Activated CD8-positive, alpha-beta memory T cell treated with anti-CD3 and anti-CD28 coated beads, Interleukin-2, amount 10 ng/mL, durations not matched to agents 7 days and 5 days (primary cell): ENCODE measurements around the gene KRTAP19-2. TPM values are rescaled to one million over a fixed set of nuclear protein-coding genes. Genes with fewer than 3 reads are reported as not detected.
"Not testable (repeated sequence)": the region's sequence is repeated elsewhere in the genome, so short reads cannot be mapped to it uniquely, and the experiment has no call there.

Experiments
- ATAC-seq: fragments of 150-1000 bp; cut with Tn5 transposase; one replicate; pipeline ENCODE4 v1.10.0; 2021; ENCODE audit warnings: moderate library complexity
- CTCF ChIA-PET: fragments of 350-600 bp; sonication (Branson Sonifier 250); formaldehyde crosslinking; loops from one replicate; lab custom pipeline; 2021; ENCODE audit warnings: antibody characterized with exemption; lab: Charles Lee
- DNase-seq: peaks from one replicate; pipeline ENCODE4 v3.0.0-alpha.2; 2020
- H3K27ac Mint-ChIP-seq: one replicate; pipeline ENCODE4 v1.8.0; 2021; ENCODE audit warnings: mild to moderate bottlenecking, mixed read lengths
- H3K27me3 Mint-ChIP-seq: one replicate; pipeline ENCODE4 v1.8.0; 2021; ENCODE audit warnings: mixed read lengths
- H3K36me3 Mint-ChIP-seq: one replicate; pipeline ENCODE4 v1.8.0; 2021; ENCODE audit warnings: mild to moderate bottlenecking, mixed read lengths
- H3K4me1 Mint-ChIP-seq: one replicate; pipeline ENCODE4 v1.8.0; 2021; ENCODE audit warnings: mixed read lengths
- H3K4me3 Mint-ChIP-seq: one replicate; pipeline ENCODE4 v1.8.0; 2021; ENCODE audit warnings: mild to moderate bottlenecking, moderate library complexity, mixed read lengths
- H3K9me3 Mint-ChIP-seq: one replicate; pipeline ENCODE4 v1.8.0; 2022; ENCODE audit warnings: low read depth, mixed read lengths
- total RNA-seq, 2 experiments: library from RNA; stranded (reverse); gene quantifications; one replicate each; pipeline ENCODE4 v1.2.3, GENCODE V29; 2021

The KRTAP19-2 gene
- total RNA-seq: not detected

GRCh38 chr21:30487336-30487735, at the start of gene KRTAP19-2:
Gene KRTAP19-2 (minus strand): TSS chr21:30487436. CDS start chr21:30487348, 88 bp downstream.
- H3K27me3 Mint-ChIP-seq: no peaks in the 10 kb centered on the region
- CTCF ChIA-PET: no interaction called here

DNA sequence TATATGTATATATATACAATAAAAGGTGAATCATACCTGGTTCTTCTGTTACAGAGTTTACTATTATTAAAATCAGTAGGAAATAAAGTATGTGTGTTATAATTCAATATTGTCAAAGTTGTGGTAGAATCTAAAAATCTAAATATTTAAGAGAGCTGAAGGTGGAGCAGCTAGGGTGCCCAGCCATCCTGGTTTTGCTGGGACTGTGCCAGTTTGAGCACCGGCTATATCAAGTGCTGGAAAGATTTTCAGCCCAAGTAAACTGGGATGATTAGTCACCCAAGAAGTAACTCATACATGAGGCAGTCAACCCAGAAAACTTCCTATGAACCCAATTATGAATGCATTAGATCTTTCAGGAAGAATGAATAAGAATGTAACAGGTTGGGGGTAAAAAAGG, 31.6 kb upstream of the KRTAP19-2 start:
- Mint-ChIP-seq H3K27me3 (no peaks in the 10 kb centered on the region), H3K9me3 (no peaks in the 10 kb centered on the region), H3K4me3 (no peak overlapping the region), H3K27ac (no peak overlapping the region), H3K36me3 (no peaks in the 10 kb centered on the region), H3K4me1 (no peaks in the 10 kb centered on the region)
- DNase-seq: no peak
- CTCF ChIA-PET: no interaction called here
- ATAC-seq: no peak

More at GRCh38 chr21:30487336-30487735, at the start of gene KRTAP19-2:
- Mint-ChIP-seq H3K9me3 (peaks cover 7% of the 10 kb centered on the region), H3K4me3 (no peak within 1 kb of the TSS), H3K36me3 (no peaks in the 10 kb centered on the region), H3K27ac (no peak within 1 kb of the TSS), H3K4me1 (no peaks in the 10 kb centered on the region)
- ATAC-seq (no peak), DNase-seq (no peak)

DNA sequence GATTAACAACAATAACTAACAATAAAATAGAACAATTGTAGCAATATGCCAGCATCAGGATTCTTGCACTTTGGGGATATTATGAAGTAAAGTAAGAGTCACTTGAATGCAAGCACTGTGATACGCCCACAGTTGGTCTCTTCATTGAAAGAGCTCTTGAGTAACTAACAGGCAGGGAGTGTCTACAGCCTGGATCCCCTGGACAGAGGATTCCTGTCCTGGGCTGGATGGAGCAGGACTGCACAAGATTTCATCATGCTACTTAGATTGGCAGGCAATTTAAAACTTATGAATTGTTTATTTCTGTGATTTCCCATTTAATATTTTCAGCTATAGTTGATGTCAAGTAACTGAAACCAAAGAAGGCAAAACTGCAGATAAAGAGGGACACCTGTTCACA, 28.4 kb upstream of the KRTAP19-2 start:
- no peak overlapping the region for H3K4me3 Mint-ChIP-seq
- ATAC-seq (no peak), DNase-seq (no peak)
- no peaks in the 10 kb centered on the region for H3K36me3 Mint-ChIP-seq
- CTCF ChIA-PET: no interaction called here
- no peaks in the 10 kb centered on the region for H3K9me3 Mint-ChIP-seq
- H3K4me1 Mint-ChIP-seq: no peaks in the 10 kb centered on the region
- H3K27me3 Mint-ChIP-seq: no peaks in the 10 kb centered on the region
- no peak overlapping the region for H3K27ac Mint-ChIP-seq

- H3K27me3 Mint-ChIP-seq, H3K27ac Mint-ChIP-seq, H3K36me3 Mint-ChIP-seq, H3K4me1 Mint-ChIP-seq, H3K9me3 Mint-ChIP-seq, CTCF ChIA-PET, DNase-seq, H3K4me3 Mint-ChIP-seq, ATAC-seq: not testable (repeated sequence)
Observed at GRCh38 chr21:30505621-30506205, 18.5 kb upstream of the KRTAP19-2 start.

DNA sequence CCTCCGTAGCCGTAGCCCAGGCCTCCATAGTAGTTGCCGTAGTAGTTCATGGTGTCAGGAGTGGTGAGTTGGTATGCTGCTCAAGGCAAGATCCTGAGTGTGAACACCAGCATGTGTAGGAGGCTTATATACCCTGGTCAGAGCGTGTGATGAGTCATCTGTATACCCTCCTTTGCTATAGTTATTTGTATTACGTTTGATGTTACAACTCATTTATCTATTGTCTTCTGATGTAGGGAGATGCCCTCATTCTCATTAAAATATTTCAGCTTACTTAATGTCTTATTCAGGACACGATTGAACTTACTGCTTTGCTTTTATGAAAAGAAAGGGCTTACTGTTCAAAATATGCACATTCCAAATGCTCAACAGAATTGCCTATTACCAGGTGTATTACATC, 14.8 kb upstream of the KRTAP19-2 start, which contains the start of gene KRTAP19-5:
Gene KRTAP19-5, minus strand, starts transcription at position 101 of the 400 bp plus-strand sequence. Its CDS starts 51 bp downstream, at position 50.
- no peaks in the 10 kb centered on the region for H3K36me3 Mint-ChIP-seq
- H3K27me3 Mint-ChIP-seq: no peaks in the 10 kb centered on the region
- H3K4me1 Mint-ChIP-seq: no peaks in the 10 kb centered on the region
- CTCF ChIA-PET: no interaction called here
- H3K4me3 Mint-ChIP-seq: no peak within 1 kb of the TSS
- ATAC-seq (no peak), DNase-seq (no peak)
- H3K27ac Mint-ChIP-seq: no peak within 1 kb of the TSS
- H3K9me3 Mint-ChIP-seq: peaks cover 4% of the 10 kb centered on the region

- H3K4me3 Mint-ChIP-seq: no peak within 1 kb of the TSS
- no peaks in the 10 kb centered on the region for H3K4me1 Mint-ChIP-seq
- H3K27ac Mint-ChIP-seq: no peak within 1 kb of the TSS
- H3K9me3 Mint-ChIP-seq: peaks cover 7% of the 10 kb centered on the region
- DNase-seq (no peak), ATAC-seq (no peak)
- CTCF ChIA-PET: no interaction called here
- H3K27me3 Mint-ChIP-seq: no peaks in the 10 kb centered on the region
- no peaks in the 10 kb centered on the region for H3K36me3 Mint-ChIP-seq
Observed at GRCh38 chr21:30497065-30497464, 9.8 kb upstream of the KRTAP19-2 start, which contains the start of gene KRTAP19-4. Gene KRTAP19-4 (minus strand): TSS chr21:30497165. CDS start chr21:30497110, 55 bp downstream.

GRCh38 chr21:30491963-30492428, 4.8 kb upstream of the KRTAP19-2 start, which contains the start of gene KRTAP19-3:
Gene KRTAP19-3 (minus strand): TSS chr21:30492013. CDS start chr21:30491957, 56 bp downstream.
- CTCF ChIA-PET: no interaction called here

DNA sequence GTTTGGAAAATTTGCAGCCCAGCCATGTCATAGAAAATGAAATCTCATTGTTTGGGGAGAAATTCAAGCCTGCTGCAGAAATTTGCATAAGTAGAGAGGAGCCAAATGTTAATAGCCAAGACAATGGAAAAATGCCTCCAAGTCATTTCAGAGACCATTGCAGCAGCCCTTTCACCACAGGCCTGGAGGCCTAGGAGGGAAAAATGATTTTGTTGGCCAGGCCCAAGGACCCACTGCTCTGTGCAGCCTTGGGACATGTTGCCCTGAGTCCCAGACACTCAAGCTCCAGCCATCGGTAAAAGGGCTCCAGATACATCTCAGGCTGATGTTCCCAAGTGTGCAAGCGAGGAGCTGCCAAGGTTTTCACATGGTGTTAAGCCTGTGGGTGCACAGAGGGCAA, 1.1 kb downstream of the KRTAP19-2 start:
- CTCF ChIA-PET: no interaction called here
- Mint-ChIP-seq H3K4me1 (no peaks in the 10 kb centered on the region), H3K36me3 (no peaks in the 10 kb centered on the region), H3K27ac (no peak overlapping the region), H3K4me3 (no peak overlapping the region), H3K9me3 (peaks cover 7% of the 10 kb centered on the region), H3K27me3 (no peaks in the 10 kb centered on the region)
- ATAC-seq (no peak), DNase-seq (no peak)

More at GRCh38 chr21:30491963-30492428, 4.8 kb upstream of the KRTAP19-2 start, which contains the start of gene KRTAP19-3:
- no peak within 1 kb of the TSS for H3K27ac Mint-ChIP-seq
- no peak for DNase-seq
- no peaks in the 10 kb centered on the region for H3K36me3 Mint-ChIP-seq
- H3K4me1 Mint-ChIP-seq: no peaks in the 10 kb centered on the region
- no peaks in the 10 kb centered on the region for H3K27me3 Mint-ChIP-seq
- ATAC-seq: no peak
- H3K4me3 Mint-ChIP-seq: no peak within 1 kb of the TSS
- H3K9me3 Mint-ChIP-seq: peaks cover 8% of the 10 kb centered on the region

GRCh38 chr21:30482130-30482529, 5.1 kb downstream of the KRTAP19-2 start:
- DNase-seq (no peak), ATAC-seq (no peak)
- CTCF ChIA-PET: no interaction called here

DNA sequence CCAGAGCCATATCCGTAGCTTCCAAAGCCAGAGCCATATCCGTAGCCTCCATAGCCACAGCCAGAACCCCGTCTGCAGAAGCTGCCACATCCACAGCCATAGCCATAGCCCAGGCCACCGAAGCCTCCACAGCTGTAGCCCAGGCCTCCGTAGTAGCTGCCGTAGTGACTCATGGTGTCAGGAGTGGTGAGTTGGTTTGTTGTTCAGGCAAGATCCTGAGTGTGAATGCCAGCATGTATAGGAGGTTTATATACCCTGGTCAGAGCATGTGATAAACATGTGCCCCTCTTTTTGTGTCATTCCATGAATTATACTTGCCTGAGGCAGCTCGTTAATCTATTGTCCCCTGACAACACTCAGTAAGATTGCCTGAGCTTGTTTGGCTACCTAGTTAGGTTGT, 7.1 kb downstream of the KRTAP19-2 start, which contains the start of gene KRTAP19-1:
Gene KRTAP19-1, minus strand, starts transcription at position 223 of the 400 bp plus-strand sequence. Its CDS starts 50 bp downstream, at position 173.
- Mint-ChIP-seq H3K27me3 (no peaks in the 10 kb centered on the region), H3K9me3 (no peaks in the 10 kb centered on the region), H3K27ac (no peak within 1 kb of the TSS), H3K36me3 (no peaks in the 10 kb centered on the region), H3K4me3 (no peak within 1 kb of the TSS), H3K4me1 (no peaks in the 10 kb centered on the region)
- DNase-seq (no peak), ATAC-seq (no peak)
- CTCF ChIA-PET: no interaction called here

More at GRCh38 chr21:30482130-30482529, 5.1 kb downstream of the KRTAP19-2 start:
- Mint-ChIP-seq H3K9me3 (peaks cover 3% of the 10 kb centered on the region), H3K27me3 (no peaks in the 10 kb centered on the region), H3K4me1 (no peaks in the 10 kb centered on the region), H3K4me3 (no peak overlapping the region), H3K27ac (no peak overlapping the region), H3K36me3 (no peaks in the 10 kb centered on the region)

GRCh38 chr21:30479259-30479658, 8.0 kb downstream of the KRTAP19-2 start:
- H3K27ac Mint-ChIP-seq: no peak overlapping the region
- H3K4me3 Mint-ChIP-seq: no peak overlapping the region
- H3K9me3 Mint-ChIP-seq: no peaks in the 10 kb centered on the region
- no peaks in the 10 kb centered on the region for H3K36me3 Mint-ChIP-seq
- CTCF ChIA-PET: no interaction called here
- DNase-seq (no peak), ATAC-seq (no peak)
- H3K4me1 Mint-ChIP-seq: no peaks in the 10 kb centered on the region
- no peaks in the 10 kb centered on the region for H3K27me3 Mint-ChIP-seq

DNA sequence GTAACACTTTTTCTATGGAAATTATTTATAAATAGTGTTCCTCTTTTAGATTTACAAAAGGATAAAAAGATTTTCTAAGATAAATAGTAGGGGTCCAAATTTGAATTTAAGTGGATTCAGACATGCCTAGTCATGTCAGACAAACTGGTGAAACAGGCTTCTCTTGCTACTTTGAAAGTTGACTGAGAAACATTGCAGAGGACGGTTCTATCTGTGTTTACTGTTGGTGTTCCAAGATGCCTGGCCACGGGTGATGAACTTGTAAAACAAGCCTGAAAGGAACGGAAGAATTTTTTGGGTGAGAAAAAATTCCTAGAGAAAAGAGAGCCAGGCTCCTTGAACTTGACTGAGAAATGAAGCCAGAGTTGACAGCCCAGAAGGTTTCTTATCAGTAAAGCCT, 9.2 kb downstream of the KRTAP19-2 start:
- Mint-ChIP-seq H3K27me3 (no peaks in the 10 kb centered on the region), H3K4me3 (no peak overlapping the region), H3K9me3 (no peaks in the 10 kb centered on the region), H3K4me1 (no peaks in the 10 kb centered on the region), H3K27ac (no peak overlapping the region), H3K36me3 (no peaks in the 10 kb centered on the region)
- no peak for ATAC-seq
- no peak for DNase-seq
- CTCF ChIA-PET: no interaction called here

- Mint-ChIP-seq H3K9me3 (no peaks in the 10 kb centered on the region), H3K27me3 (no peaks in the 10 kb centered on the region), H3K4me1 (no peaks in the 10 kb centered on the region), H3K27ac (no peak overlapping the region), H3K4me3 (no peak overlapping the region), H3K36me3 (no peaks in the 10 kb centered on the region)
- ATAC-seq (no peak), DNase-seq (no peak)
- CTCF ChIA-PET: no interaction called here
Observed at GRCh38 chr21:30468900-30469714, 18.1 kb downstream of the KRTAP19-2 start.
